ENCODE results near the gene IPPK.

IPPK gene

GRCh38 chr9:92655366-92655765, 14.6 kb downstream of the IPPK start:
- no peak for DNase-seq (ENCODE audit: extremely low read depth, low read depth)
- no peak overlapping the region for H3K4me3 ChIP-seq (replicated peaks; ENCODE audit: low read depth, low read length)
- no peak for TF ChIP-seq CTCF (IDR thresholded peaks at IDR 0.05; ENCODE audit: low read depth, low read length, missing control alignments)

DNA sequence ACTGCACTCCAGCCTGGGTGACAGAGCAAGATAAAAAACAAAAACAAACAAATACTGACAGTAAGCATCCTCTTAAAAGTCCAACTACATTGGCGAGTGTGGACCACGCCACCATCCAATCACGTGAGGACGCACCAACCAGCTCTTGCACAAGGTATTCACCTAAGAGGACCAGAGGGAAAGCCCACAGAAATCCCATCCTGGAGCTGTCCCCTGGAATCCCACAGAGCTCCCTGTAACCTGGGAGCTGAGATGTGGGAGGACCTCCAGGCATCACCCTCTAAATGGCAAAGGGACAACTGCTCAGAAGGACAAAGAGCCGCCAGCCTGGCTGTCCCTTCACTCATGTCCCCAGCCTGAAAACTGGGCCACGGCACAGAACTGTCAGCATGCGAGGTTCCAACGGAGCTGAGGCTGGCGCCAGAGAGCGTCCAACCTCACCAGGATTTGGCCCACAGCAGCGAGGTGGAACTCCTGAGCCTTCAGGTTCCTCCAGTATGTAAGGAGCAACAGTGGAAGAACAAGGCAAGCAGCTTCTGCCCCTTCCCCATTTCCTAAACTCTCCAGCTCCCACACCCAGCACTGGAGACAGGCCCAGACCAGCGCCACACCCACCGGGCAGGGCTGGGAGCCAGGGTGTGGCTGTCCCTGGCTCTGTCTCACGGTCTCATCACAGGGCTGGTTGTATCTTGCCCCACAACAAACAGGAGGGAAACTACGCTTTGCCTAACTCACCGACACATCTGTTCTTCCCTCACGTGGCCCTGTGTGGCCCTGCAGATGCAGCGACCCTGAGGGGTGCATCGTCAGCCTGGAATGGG, 15.2 kb downstream of the IPPK start:
- no peak overlapping the region for H3K4me3 ChIP-seq (replicated peaks; ENCODE audit: low read depth, low read length)
- DNase-seq (ENCODE audit: extremely low read depth, low read depth), result no peak
- no peak for TF ChIP-seq CTCF (IDR thresholded peaks at IDR 0.05; ENCODE audit: low read depth, low read length, missing control alignments)

DNA sequence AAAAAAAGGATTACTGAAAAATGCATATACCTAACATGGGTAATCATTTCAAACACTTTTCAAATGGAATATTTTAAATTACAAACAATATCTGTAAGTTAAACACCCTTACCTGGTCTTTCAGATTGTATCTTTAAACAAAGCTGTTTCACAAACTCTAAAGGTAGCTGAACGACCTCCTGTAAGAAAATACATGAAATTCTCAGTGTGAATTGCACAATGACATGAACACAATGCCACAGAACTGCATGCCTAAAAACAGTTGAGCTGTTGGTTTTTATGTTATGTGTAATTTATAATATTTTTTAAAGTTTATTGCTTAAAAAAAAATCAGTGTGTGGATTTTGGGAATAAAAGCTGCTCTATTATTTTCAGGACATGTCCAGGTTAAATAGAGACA, 17.5 kb downstream of the IPPK start:
- no peak for DNase-seq (ENCODE audit: extremely low read depth, low read depth)
- H3K4me3 ChIP-seq (replicated peaks; ENCODE audit: low read depth, low read length), result no peak overlapping the region
- no peak for TF ChIP-seq CTCF (IDR thresholded peaks at IDR 0.05; ENCODE audit: low read depth, low read length, missing control alignments)

- DNase-seq (ENCODE audit: extremely low read depth, low read depth), result no peak
- no peak for TF ChIP-seq CTCF (IDR thresholded peaks at IDR 0.05; ENCODE audit: low read depth, low read length, missing control alignments)
- no peak overlapping the region for H3K4me3 ChIP-seq (replicated peaks; ENCODE audit: low read depth, low read length)
Observed at GRCh38 chr9:92650839-92651621, 18.9 kb downstream of the IPPK start.

DNA sequence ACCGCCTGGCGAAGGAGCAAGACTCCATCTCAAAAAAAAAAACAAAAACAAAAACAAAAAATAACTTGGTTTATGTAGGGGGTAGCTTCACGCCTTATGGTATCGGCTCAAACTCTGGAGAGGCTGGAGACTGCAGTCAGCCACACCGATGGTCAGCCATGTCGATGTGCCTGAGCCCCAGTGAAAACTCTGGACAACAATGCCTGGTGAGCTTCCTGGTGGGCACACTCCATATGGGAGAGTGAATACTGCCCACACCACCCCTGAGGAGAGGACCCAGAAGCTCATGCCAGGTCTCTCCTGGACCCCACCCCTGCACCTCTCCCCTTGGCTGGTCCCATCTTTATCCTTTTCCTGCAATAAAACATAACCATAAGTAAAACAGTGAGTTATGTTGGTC, 19.6 kb downstream of the IPPK start:
- no peak for TF ChIP-seq CTCF (IDR thresholded peaks at IDR 0.05; ENCODE audit: low read depth, low read length, missing control alignments)
- H3K4me3 ChIP-seq (replicated peaks; ENCODE audit: low read depth, low read length), result no peak overlapping the region

GRCh38 chr9:92649007-92649406, 20.9 kb downstream of the IPPK start:
- no peak for DNase-seq (ENCODE audit: extremely low read depth, low read depth)
- H3K4me3 ChIP-seq (replicated peaks; ENCODE audit: low read depth, low read length), result no peak overlapping the region
- TF ChIP-seq CTCF (IDR thresholded peaks at IDR 0.05; ENCODE audit: low read depth, low read length, missing control alignments), result no peak

More for the DNA sequence above, 19.6 kb downstream of the IPPK start:
- no peak for DNase-seq (ENCODE audit: extremely low read depth, low read depth)

All from HFF-Myc (cell line).